Lower lobe of right lung (tissue), 2 donors: ENCODE measurements around the gene TRPV4. TPM values are rescaled to one million over a fixed set of nuclear protein-coding genes. Genes with fewer than 3 reads are reported as not detected.
A peak's percentile ranks its signal among the peaks of the same experiment; 100 is the strongest.
"Not testable (repeated sequence)": the region's sequence is repeated elsewhere in the genome, so short reads cannot be mapped to it uniquely, and the experiment has no call there.

Experiments used
- ATAC-seq, 2 donors: fragments of 200-7000 bp; cut with Tn5 transposase; one replicate each; pipeline ENCODE4 v1.9.1; 2020 to 2022; ENCODE audit warnings: mild to moderate bottlenecking in 2 of 2, moderate library complexity in 2 of 2
- DNase-seq: peaks from one replicate; pipeline ENCODE4 v3.0.0-alpha.2; 2020
- H3K27ac ChIP-seq: fragments of 200-600 bp; one replicate; pipeline ENCODE4 v1.8.0; 2022
- H3K27me3 ChIP-seq: fragments of 200-600 bp; one replicate; pipeline ENCODE4 v1.8.0; 2022; ENCODE audit warnings: low read depth
- H3K36me3 ChIP-seq: fragments of 200-600 bp; one replicate; pipeline ENCODE4 v1.8.0; 2022; ENCODE audit warnings: mild to moderate bottlenecking
- H3K4me1 ChIP-seq: fragments of 200-600 bp; one replicate; pipeline ENCODE4 v1.8.0; 2022
- H3K4me3 ChIP-seq: fragments of 200-600 bp; one replicate; pipeline ENCODE4 v1.8.0; 2022; ENCODE audit warnings: mild to moderate bottlenecking
- H3K9me3 ChIP-seq: fragments of 200-600 bp; one replicate; pipeline ENCODE4 v1.8.0; 2022
- intact Hi-C: fragments of 100-400 bp; cut with DNase I; formaldehyde crosslinking; loops from one replicate; pipeline ENCODE4 v1.11.0; 2022
- total RNA-seq: library from RNA; stranded (reverse); fragmentation: NEBNext Ultra II Directional; extraction: Animal tissue kit (Norgen Biotek cat#: 25700); gene quantifications from one replicate; pipeline ENCODE4 v1.2.1, GENCODE V29; 2021
- TF ChIP-seq, protein P1 (sequence below): fragments of 200-600 bp; IDR thresholded peaks from one replicate; pipeline ENCODE4 v1.8.0; 2022; ENCODE audit warnings: antibody characterized with exemption, mild to moderate bottlenecking
- donor health status: DM: no; HTN: yes; CAD: no; lungs with severe emphysema.

The TRPV4 gene
- total RNA-seq, 1 donor from 2014 or later, result 7.7 TPM

DNA sequence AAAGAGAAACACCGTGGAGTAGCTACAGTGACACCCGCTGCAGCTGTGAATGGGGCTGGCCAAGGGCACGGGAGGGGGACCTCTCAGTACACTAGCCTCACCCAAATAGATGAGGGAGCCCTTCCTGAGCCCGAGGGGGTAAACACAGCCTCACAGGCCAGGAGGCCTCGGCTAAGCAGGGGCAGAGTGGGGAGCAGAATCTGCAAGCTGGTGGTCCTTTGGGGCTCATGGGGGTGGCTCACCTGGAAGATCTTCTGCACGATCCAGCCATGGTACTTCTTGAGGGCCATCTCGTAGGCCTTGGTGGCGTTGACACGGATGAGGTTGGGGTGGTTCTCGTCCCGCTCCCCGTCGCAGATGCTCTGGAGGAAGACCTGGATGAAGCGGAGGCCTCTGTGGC, 22.2 kb upstream of the TRPV4 start:
- DNase-seq (no peak), ATAC-seq (peak in 1 of 2 donors; percentile 14)
- intact Hi-C loops, result no loop called here
- TF ChIP-seq, protein P1, sequence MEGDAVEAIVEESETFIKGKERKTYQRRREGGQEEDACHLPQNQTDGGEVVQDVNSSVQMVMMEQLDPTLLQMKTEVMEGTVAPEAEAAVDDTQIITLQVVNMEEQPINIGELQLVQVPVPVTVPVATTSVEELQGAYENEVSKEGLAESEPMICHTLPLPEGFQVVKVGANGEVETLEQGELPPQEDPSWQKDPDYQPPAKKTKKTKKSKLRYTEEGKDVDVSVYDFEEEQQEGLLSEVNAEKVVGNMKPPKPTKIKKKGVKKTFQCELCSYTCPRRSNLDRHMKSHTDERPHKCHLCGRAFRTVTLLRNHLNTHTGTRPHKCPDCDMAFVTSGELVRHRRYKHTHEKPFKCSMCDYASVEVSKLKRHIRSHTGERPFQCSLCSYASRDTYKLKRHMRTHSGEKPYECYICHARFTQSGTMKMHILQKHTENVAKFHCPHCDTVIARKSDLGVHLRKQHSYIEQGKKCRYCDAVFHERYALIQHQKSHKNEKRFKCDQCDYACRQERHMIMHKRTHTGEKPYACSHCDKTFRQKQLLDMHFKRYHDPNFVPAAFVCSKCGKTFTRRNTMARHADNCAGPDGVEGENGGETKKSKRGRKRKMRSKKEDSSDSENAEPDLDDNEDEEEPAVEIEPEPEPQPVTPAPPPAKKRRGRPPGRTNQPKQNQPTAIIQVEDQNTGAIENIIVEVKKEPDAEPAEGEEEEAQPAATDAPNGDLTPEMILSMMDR, result no peak
- no peak overlapping the region for H3K4me3 ChIP-seq
- no peak overlapping the region for H3K27ac ChIP-seq
- H3K4me1 ChIP-seq, result no peaks in the 10 kb centered on the region
- H3K36me3 ChIP-seq, result peaks cover 66% of the 10 kb centered on the region
- no peaks in the 10 kb centered on the region for H3K27me3 ChIP-seq
- no peaks in the 10 kb centered on the region for H3K9me3 ChIP-seq

DNA sequence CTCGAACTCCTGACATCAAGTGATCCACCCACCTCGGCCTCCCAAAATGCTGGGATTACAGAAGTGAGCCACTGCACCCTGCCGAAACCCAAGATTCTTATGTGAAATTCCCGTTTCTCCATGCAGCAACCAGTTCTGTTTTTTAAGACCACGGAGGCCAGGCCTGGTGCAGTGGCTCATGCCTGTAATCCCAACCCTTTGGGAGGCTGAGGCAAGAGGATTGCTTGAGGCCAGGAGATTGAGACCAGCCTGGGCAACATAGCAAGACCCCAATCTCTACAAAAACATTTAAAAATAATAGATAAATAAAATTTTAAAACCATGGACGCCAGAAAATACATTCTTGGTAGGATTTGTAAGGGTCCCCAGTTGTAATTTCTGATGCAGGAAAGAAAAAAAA, 17.3 kb upstream of the TRPV4 start:
- intact Hi-C loops, DNase-seq, H3K4me3 ChIP-seq, H3K27ac ChIP-seq, ATAC-seq, H3K4me1 ChIP-seq, H3K27me3 ChIP-seq, H3K9me3 ChIP-seq: not testable (repeated sequence)
- H3K36me3 ChIP-seq, result peaks cover 34% of the 10 kb centered on the region

DNA sequence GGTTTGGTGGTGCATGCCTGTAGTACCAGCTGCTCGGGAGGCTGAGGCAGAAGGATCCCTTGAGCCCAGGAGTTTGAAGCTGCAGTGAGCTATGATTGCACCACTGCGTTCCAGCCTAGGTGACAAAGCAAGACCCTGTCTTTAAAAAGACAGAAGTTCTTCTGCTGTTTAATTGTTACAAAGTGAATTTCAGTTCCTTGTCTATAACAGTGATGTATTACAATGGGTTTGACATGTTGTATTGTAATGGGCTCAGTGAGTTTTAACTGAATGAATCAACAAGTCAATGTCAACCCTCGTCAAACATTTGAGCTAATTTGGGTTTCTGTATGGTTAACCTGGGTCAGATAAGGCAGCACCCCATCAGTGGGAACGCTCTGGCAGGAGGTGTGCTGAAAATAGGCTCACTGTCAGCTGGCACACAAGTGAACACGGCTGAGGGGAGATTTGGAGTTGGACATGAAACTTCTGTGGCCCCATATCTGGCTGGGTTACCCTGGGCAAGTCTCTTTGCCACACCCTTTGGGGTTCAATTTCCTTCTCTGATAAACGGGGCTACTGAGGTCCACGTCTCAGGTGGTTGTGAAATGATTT, 14.0 kb upstream of the TRPV4 start:
- DNase-seq, result no peak
- H3K9me3 ChIP-seq, result no peaks in the 10 kb centered on the region
- no peak overlapping the region for H3K27ac ChIP-seq
- intact Hi-C loops, result no loop called here
- peaks cover 11% of the 10 kb centered on the region for H3K36me3 ChIP-seq
- TF ChIP-seq, protein P1, result no peak
- peaks cover 11% of the 10 kb centered on the region for H3K4me1 ChIP-seq
- no peak overlapping the region for H3K4me3 ChIP-seq
- no peaks in the 10 kb centered on the region for H3K27me3 ChIP-seq
- peak in 1 of 2 donors; percentile 6 for ATAC-seq

DNA sequence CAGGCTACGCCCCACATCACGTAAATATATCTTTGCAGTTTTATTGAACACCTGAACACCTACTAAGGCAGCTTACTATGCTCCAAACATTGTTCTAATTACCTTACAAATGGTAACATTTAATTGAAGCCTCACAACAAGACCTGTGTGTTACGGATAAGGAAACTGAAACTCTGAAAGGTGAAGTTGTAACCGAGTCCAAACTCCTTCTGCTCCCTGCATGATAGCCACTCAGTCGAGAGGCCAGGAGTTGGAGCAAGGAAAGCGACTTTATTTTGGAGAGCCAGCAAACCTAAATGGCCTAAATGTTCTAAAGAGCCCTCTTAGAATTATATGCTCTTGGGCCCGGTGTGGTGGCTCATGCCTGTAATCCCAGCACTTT, 12.6 kb upstream of the TRPV4 start:
- intact Hi-C loops, result no loop called here
- no peaks in the 10 kb centered on the region for H3K27me3 ChIP-seq
- no peaks in the 10 kb centered on the region for H3K9me3 ChIP-seq
- H3K4me3 ChIP-seq, result peak overlapping the region; percentile 40
- no peaks in the 10 kb centered on the region for H3K36me3 ChIP-seq
- ATAC-seq, result peak in 1 of 2 donors; percentile 3
- H3K27ac ChIP-seq, result peak overlapping the region; percentile 16
- DNase-seq, result no peak
- TF ChIP-seq, protein P1, result no peak
- peaks cover 11% of the 10 kb centered on the region for H3K4me1 ChIP-seq

DNA sequence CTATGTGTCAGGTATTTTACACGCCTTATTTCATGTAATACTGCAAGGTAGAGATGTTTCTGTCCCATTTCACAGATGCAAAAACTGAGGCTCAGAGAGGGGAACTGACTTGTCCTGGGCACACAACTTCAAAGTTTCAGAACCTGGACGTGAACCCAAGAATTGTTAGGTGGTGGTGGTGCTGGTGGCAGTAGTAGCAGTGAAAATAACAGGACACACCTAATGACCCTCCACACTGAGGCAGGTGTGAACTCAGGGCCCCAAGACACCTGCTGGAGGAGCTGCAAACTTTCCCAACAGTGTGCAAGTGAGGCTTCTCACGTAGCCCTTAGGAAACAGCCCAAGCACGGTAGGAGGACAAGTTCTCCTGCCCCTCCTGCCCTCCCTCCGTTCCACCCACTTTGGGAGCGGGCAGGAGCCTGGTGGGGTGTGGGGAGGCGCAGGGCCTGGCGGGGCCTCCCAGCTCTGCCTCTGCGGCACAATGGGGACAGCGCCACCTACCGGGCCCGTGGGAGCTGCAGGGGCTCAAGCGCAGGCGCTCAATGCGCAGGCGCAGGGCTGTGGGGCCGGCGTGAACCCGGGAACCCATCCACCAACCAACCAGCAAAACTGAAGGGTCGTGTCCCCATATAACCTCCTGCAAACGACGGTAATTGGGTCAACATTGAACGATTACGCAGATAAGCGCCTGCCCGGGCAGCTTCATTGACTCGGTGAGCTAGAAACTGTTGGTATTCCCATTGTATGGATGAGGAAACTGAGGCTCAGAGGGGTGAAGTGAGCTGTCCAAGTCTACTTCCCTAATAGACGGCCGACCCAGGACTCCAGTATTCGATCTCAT, 12.0 kb upstream of the TRPV4 start:
- Histone ChIP-seq H3K4me1 (peaks cover 11% of the 10 kb centered on the region), H3K9me3 (no peaks in the 10 kb centered on the region), H3K36me3 (no peaks in the 10 kb centered on the region), H3K27ac (peak overlapping the region; percentile 16), H3K4me3 (peak overlapping the region; percentile 40), H3K27me3 (no peaks in the 10 kb centered on the region)
- TF ChIP-seq, protein P1, result peak; percentile 100
- ATAC-seq (peak; percentile 97 to 98), DNase-seq (peak; percentile 94)
- intact Hi-C loops, result no loop called here

DNA sequence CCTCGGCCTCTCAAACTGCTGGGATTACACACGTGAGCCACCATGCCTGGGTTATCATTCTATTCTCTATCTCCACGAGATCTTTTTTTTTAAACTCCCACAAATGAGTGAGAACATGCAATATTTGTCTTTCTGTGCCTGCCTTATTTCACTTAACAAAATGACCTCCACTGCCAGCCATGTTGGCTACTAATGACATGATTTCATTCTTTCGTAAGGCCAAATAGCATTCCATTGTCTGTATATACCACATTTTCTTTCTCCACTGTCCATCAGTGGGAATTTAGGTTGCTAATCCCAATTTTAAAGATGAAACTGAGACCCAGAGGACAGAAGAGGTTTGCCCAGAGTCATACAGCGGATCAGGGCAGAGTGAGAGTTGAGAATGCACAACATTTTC, 10.9 kb upstream of the TRPV4 start:
- H3K27ac ChIP-seq, result no peak overlapping the region
- peaks cover 11% of the 10 kb centered on the region for H3K4me1 ChIP-seq
- TF ChIP-seq, protein P1, result no peak
- H3K9me3 ChIP-seq, result no peaks in the 10 kb centered on the region
- DNase-seq (no peak), ATAC-seq (no peak)
- no peaks in the 10 kb centered on the region for H3K36me3 ChIP-seq
- no peaks in the 10 kb centered on the region for H3K27me3 ChIP-seq
- intact Hi-C loops, result no loop called here
- H3K4me3 ChIP-seq, result no peak overlapping the region
